Stomach (tissue), 4 donors: ENCODE results near the gene PAK5.

Source experiments
- CTCF ChIP-seq, 7 experiments: fragments of 450-650 bp in 4 of 7; fragments of 200-600 bp in 3 of 7; sonication (generic) in 3 of 7; IDR thresholded peaks; one replicate each; pipeline ENCODE4 v1.5.1; 2016 to 2019; ENCODE audit warnings: antibody characterized with exemption in 7 of 7, control low read depth in 2 of 7, mild to moderate bottlenecking in 1 of 7
- EP300 ChIP-seq: sonication (generic); formaldehyde crosslinking; IDR thresholded peaks from one replicate; pipeline ENCODE4 v1.6.1; 2017; ENCODE audit warnings: antibody characterized with exemption

GRCh38 chr20:9789131-9789530 lies 49.7 kb downstream of the PAK5 start:
- TF ChIP-seq CTCF (IDR thresholded peaks at IDR 0.05) (no peak), EP300 (no peak)
